ENCODE data around the gene MICU1. TPM values are rescaled to one million over a fixed set of nuclear protein-coding genes. Genes with fewer than 3 reads are reported as not detected.

Gene MICU1
- total and polyA plus RNA-seq, 3 donors from 2014 or later: 34.7 to 42.7 (median 38.9) TPM

GRCh38 chr10:72665925-72666324 lies 40.0 kb upstream of the MICU1 start:
- Histone ChIP-seq H3K27me3 (no peaks in the 10 kb centered on the region), H3K27ac (no peak overlapping the region), H3K9me3 (no peaks in the 10 kb centered on the region), H3K36me3 (ENCODE audit: low read depth, missing control alignments) (no peaks in the 10 kb centered on the region), H3K4me3 (no peak overlapping the region), H3K4me1 (no peaks in the 10 kb centered on the region)
- WGBS, 2 donors: 92 to 93% methylated on average over 4 of the region's 4 CpGs
- TF ChIP-seq POLR2A (IDR thresholded peaks at IDR 0.05): no peak
- no peak for TF ChIP-seq CTCF (IDR thresholded peaks at IDR 0.05)
- no peak for DNase-seq
- intact Hi-C loops (cut with DNase I; ENCODE audit: low total_unique reads): no loop called here

- no peaks in the 10 kb centered on the region for H3K36me3 ChIP-seq (ENCODE audit: low read depth, missing control alignments)
- H3K9me3 ChIP-seq: no peaks in the 10 kb centered on the region
- no peak overlapping the region for H3K4me3 ChIP-seq
- intact Hi-C loops (cut with DNase I; ENCODE audit: low total_unique reads): no loop called here
- TF ChIP-seq POLR2A (IDR thresholded peaks at IDR 0.05): no peak
- TF ChIP-seq CTCF (IDR thresholded peaks at IDR 0.05): no peak
- no peaks in the 10 kb centered on the region for H3K4me1 ChIP-seq
- no peaks in the 10 kb centered on the region for H3K27me3 ChIP-seq
- no peak overlapping the region for H3K27ac ChIP-seq
- DNase-seq: no peak
Observed at GRCh38 chr10:72663971-72664370, 38.1 kb upstream of the MICU1 start.

GRCh38 chr10:72661431-72661830 lies 35.6 kb upstream of the MICU1 start:
- no peak for DNase-seq
- no peak overlapping the region for H3K4me3 ChIP-seq
- WGBS, 2 donors: 76 to 90% methylated on average over 1 of the region's 1 CpG
- no peaks in the 10 kb centered on the region for H3K9me3 ChIP-seq
- no peaks in the 10 kb centered on the region for H3K36me3 ChIP-seq (ENCODE audit: low read depth, missing control alignments)
- H3K4me1 ChIP-seq: no peaks in the 10 kb centered on the region
- H3K27me3 ChIP-seq: no peaks in the 10 kb centered on the region
- TF ChIP-seq CTCF (IDR thresholded peaks at IDR 0.05) (no peak), POLR2A (IDR thresholded peaks at IDR 0.05) (no peak)
- no peak overlapping the region for H3K27ac ChIP-seq
- intact Hi-C loops (cut with DNase I; ENCODE audit: low total_unique reads): no loop called here

- Histone ChIP-seq H3K4me1 (no peaks in the 10 kb centered on the region), H3K36me3 (ENCODE audit: low read depth, missing control alignments) (no peaks in the 10 kb centered on the region), H3K4me3 (no peak overlapping the region), H3K27ac (no peak overlapping the region), H3K27me3 (no peaks in the 10 kb centered on the region), H3K9me3 (no peaks in the 10 kb centered on the region)
- intact Hi-C loops (cut with DNase I; ENCODE audit: low total_unique reads): no loop called here
- TF ChIP-seq POLR2A (IDR thresholded peaks at IDR 0.05): no peak
- no peak for TF ChIP-seq CTCF (IDR thresholded peaks at IDR 0.05)
- no peak for DNase-seq
Observed at GRCh38 chr10:72660220-72660619, 34.3 kb upstream of the MICU1 start.

- WGBS, 2 donors: 74 to 85% methylated on average over 8 of the region's 8 CpGs
- TF ChIP-seq CTCF (IDR thresholded peaks at IDR 0.05): no peak
- H3K27me3 ChIP-seq: no peaks in the 10 kb centered on the region
- no peak for DNase-seq
- no peaks in the 10 kb centered on the region for H3K4me1 ChIP-seq
- H3K27ac ChIP-seq: no peak overlapping the region
- no peaks in the 10 kb centered on the region for H3K36me3 ChIP-seq (ENCODE audit: low read depth, missing control alignments)
- intact Hi-C loops (cut with DNase I; ENCODE audit: low total_unique reads): no loop called here
- no peaks in the 10 kb centered on the region for H3K9me3 ChIP-seq
- no peak overlapping the region for H3K4me3 ChIP-seq
Observed at GRCh38 chr10:72659694-72660093, 33.8 kb upstream of the MICU1 start.
